Activated CD4-positive, alpha-beta T cell treated with anti-CD3 and anti-CD28 coated beads, Interleukin-2, amount 50 U/mL, for 48 hours (primary cell): ENCODE results near the gene RMC1.
"Not testable (repeated sequence)": the region's sequence is repeated elsewhere in the genome, so short reads cannot be mapped to it uniquely, and the experiment has no call there.

Experiments used
- DNase-seq, 2 experiments: peaks; one replicate each; pipeline ENCODE4 v3.0.0-alpha.2; 2020

Gene RMC1

GRCh38 chr18:23503038-23503962 is at the start of gene RMC1:
RMC1 (plus strand) TSS chr18:23503511; CDS start chr18:23503619, 108 bp downstream.
- peak; percentile 99 for DNase-seq

GRCh38 chr18:23453680-23454058 is 49.6 kb upstream of the RMC1 start:
- DNase-seq, result no peak

- no peak for DNase-seq
Measured at GRCh38 chr18:23456835-23457234, 46.5 kb upstream of the RMC1 start.

- DNase-seq, result no peak
Measured at GRCh38 chr18:23458830-23459529, 44.3 kb upstream of the RMC1 start.

GRCh38 chr18:23459530-23459921 is 43.8 kb upstream of the RMC1 start:
- no peak for DNase-seq

GRCh38 chr18:23460285-23461273 is 42.7 kb upstream of the RMC1 start:
- no peak for DNase-seq

GRCh38 chr18:23462876-23463275 is 40.4 kb upstream of the RMC1 start:
- no peak for DNase-seq

- no peak for DNase-seq
Measured at GRCh38 chr18:23468753-23469459, 34.4 kb upstream of the RMC1 start.

GRCh38 chr18:23470620-23471387 is 32.5 kb upstream of the RMC1 start:
- DNase-seq, result no peak

GRCh38 chr18:23471486-23471885 is 31.8 kb upstream of the RMC1 start:
- DNase-seq, result no peak

GRCh38 chr18:23479829-23480505 is 23.3 kb upstream of the RMC1 start:
- no peak for DNase-seq

GRCh38 chr18:23484561-23485182 is 18.6 kb upstream of the RMC1 start:
- no peak for DNase-seq

- DNase-seq, result no peak
Measured at GRCh38 chr18:23485386-23485785, 17.9 kb upstream of the RMC1 start.

GRCh38 chr18:23487738-23488570 is 15.4 kb upstream of the RMC1 start:
- peak; percentile 34 to 45 for DNase-seq

- not testable (repeated sequence) for DNase-seq
Measured at GRCh38 chr18:23489586-23489985, 13.7 kb upstream of the RMC1 start.

GRCh38 chr18:23493654-23494053 is 9.7 kb upstream of the RMC1 start:
- DNase-seq, result no peak

- no peak for DNase-seq
Measured at GRCh38 chr18:23494992-23495391, 8.3 kb upstream of the RMC1 start.

- DNase-seq, result no peak
Measured at GRCh38 chr18:23495723-23496440, 7.4 kb upstream of the RMC1 start.

GRCh38 chr18:23498117-23498516 is 5.2 kb upstream of the RMC1 start:
- DNase-seq, result no peak
